NCI-H2227 (cell line): ENCODE data around the gene C1orf210.
A peak's percentile ranks its signal among the peaks of the same experiment; 100 is the strongest.

Source experiments
- DNase-seq: peaks from one replicate; lab custom pipeline; 2025; ENCODE audit not compliant: unreplicated experiment; lab: John Stamatoyannopoulos, UW

The C1orf210 gene

DNA sequence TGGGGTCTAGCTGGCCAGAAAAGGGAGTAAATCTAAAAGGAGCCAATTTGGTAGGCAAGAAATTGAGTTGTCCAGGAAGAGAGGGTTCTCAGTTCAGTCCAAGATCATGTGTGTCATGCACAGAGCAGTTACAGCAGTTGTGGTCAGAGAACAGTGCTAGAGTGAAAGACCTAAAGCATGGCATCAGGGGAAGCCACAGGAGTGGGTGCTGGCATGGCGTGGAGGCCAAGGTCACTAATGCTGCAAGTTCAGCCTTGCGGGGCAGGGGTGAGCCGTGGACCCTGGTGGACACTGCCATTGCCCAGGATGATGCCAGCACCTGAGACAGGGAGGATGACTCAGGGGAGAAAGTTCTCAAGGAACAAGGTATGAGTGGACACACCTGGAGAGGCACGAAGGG, 32.2 kb downstream of the C1orf210 start:
- DNase-seq = no peak

- DNase-seq = no peak
Observed at GRCh38 chr1:43252225-43252624, 33.2 kb downstream of the C1orf210 start.

DNA sequence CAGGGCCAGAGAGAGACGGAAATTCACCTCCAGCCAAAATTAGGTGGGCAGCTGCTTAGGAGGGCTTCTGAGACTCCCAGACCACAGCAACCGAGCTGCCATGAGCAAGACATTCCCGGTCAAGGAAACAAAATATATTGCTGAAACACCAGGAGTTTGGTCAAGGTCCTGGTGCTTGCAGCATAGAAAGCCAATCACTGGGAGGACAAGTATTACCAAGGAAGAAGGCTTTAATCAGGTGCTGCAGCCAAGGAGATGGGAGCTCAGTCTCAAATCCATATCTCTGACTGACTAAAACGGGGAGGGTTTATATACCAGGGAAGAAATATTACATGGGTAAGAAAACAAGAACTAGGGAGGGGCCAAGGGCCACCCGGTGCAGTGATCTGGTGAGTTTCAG, 34.4 kb downstream of the C1orf210 start:
- no peak for DNase-seq

- DNase-seq = no peak
Observed at GRCh38 chr1:43250351-43250761, 35.0 kb downstream of the C1orf210 start.

- DNase-seq = no peak
Observed at GRCh38 chr1:43247256-43247921, 38.0 kb downstream of the C1orf210 start.

- no peak for DNase-seq
Observed at GRCh38 chr1:43246466-43247213, 38.7 kb downstream of the C1orf210 start.

DNA sequence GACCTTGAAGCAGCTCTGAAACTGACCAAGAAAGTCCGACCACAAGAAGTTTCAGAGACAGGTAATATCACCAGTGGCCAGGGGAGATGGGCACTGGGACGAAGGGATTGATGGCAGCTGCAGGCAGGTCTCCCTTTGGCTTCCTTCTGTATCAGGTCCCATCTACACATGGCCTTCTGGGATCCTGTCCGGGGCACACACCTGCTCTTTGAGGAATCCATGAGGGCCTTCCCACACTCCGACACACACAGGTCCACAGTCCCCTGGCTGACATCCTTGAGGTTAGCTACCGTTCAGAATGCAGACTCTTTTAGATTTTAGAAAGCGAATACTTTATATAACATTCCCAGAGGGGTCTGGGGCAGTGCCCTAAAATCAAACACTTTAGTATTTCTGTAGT, 42.1 kb downstream of the C1orf210 start:
- DNase-seq = no peak

DNA sequence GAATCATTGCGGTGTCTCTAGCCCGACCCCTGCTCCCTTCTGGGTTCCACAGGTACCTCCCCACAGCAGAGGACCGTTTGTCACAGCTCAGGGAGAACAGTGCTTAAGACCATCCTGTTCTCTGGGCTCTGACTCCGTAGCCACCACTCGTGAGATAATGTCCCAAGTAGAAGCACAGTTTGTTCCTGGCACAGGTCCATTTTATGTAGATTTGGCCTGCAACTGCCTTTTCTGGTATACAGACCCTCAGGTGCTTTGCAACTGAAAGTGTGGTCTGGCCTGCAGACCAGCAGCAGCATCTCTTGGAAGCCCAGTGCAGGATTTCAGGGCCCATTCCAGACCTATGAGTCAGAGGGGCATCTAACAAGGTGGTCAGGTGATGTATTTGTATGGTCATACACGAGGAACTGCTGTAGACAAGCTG, 44.0 kb downstream of the C1orf210 start:
- DNase-seq = no peak

DNA sequence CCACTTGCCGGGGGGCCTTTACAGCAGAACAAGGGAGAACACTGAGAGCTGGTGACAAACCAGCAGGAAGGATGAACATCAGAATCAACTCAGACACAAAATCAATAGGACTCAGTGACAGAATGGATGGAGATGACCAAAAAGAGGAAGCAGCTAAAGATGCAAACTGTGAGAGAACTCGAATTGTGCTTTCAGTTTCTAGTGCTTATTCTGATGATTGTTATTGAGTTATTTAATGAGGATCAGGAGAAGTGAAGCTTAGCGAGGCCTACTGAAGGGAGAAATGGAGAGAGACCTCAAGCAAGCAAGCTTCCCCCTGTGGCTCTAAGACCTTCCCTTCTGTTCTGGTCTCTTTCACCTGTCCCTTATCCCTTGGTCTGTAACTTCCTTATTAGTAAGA, 45.9 kb downstream of the C1orf210 start:
- DNase-seq = no peak

DNA sequence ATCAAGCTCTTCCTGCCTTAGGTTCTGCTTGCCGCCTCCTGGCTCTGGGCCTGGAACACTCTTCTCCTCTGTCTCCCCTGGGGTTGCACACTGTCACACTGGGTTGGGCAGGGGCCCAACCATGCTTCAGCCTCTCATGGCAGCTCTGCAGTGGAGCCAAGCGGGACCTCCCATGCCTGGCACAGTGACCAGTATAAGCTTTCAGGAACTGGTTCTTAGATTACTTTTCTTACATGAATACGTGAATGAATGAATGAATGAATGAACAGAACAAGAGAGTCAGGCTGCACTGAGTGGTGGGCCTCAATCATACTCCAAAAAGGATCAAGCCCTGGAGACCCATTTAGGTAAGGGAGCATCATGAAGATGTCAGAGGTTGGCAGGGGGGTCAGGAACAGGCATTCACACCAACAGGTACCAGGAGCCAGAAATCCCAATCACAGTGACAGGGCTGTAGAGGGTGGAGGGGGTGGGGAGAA, 46.4 kb downstream of the C1orf210 start:
- no peak for DNase-seq

GRCh38 chr1:43238085-43238484, 47.3 kb downstream of the C1orf210 start:
- DNase-seq = peak; percentile 8

GRCh38 chr1:43237121-43237520, 48.3 kb downstream of the C1orf210 start:
- DNase-seq = no peak

GRCh38 chr1:43235451-43236121, 49.8 kb downstream of the C1orf210 start:
- DNase-seq = no peak

GRCh38 chr1:43235040-43235439, 50.3 kb downstream of the C1orf210 start:
- no peak for DNase-seq

DNA sequence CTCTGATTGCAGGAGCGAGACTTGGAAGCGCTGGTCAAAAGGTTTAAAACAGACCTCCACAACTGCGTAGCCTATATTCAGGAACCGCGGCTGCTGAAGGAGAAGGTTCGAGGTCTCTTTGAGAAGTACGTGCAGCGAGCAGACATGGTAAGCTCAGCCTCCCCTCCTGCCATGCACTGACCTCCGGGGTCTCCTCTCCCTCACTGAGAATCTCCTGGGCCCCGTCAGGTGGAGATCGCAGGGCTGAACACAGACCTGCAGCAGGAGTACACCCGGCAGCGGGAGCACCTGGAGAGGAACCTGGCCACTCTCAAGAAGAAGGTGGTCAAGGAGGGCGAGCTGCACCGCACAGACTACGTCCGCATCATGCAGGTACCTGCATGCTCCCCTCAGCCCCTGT, 51.1 kb downstream of the C1orf210 start:
- DNase-seq = no peak

DNA sequence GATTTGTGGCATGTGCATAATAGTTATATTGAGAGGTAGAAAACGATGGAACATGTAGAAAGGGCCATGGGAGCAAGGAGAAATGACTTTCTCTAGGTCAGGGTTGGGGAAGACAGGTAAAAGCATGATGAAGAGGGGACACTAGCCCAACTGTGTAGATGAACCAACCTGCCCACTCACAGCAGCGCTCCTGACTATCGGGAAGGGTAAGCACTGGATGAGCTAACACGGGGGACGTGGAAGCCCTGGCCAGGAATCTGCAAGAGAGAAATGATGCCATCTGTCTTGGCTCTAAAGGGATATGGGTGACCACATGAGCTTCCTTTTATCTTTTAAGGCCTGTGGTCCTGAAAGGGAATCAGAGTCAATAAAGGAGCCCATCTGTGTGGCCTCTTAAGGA, 51.8 kb downstream of the C1orf210 start:
- DNase-seq = no peak

- DNase-seq = no peak
Observed at GRCh38 chr1:43232482-43232881, 52.9 kb downstream of the C1orf210 start.

DNA sequence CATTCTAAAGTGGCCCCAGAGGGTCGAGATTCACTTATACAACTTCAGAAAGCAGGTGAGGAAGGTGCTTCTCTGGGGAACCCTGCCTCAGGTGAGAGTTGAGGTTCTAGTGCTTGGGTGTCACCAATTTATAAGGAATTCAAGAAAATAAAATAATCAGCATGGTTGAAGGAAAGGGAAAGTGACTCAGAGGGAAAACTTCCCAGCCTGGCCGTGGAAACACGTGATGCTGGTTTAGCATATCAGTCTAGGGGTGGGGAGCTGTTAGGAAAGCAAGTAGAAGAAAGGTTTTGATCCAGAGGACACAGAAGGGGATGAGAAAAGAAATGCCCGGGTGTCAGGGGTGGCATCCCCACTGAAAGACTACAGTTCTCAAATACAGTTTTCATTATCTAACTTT, 53.3 kb downstream of the C1orf210 start:
- DNase-seq = no peak
